Occipital lobe (tissue), 2 donors: ENCODE results near the gene SDHC. TPM values are rescaled to one million over a fixed set of nuclear protein-coding genes. Genes with fewer than 3 reads are reported as not detected.
A peak's percentile ranks its signal among the peaks of the same experiment; 100 is the strongest.

Experiments used
- DNase-seq: peaks from one replicate; lab custom pipeline; 2025; lab: John Stamatoyannopoulos, UW
- total RNA-seq: library from RNA; depleted of rRNA; stranded (reverse); fragments of >200 nt; gene quantifications from one replicate; pipeline ENCODE4 v1.2.3, GENCODE V29; 2014

The SDHC gene
- 19.5 TPM for total RNA-seq

- peak; percentile 91 for DNase-seq
These were observed at the start of gene SDHC for GRCh38 chr1:161314201-161314981. Gene SDHC (plus strand): TSS chr1:161314381. CDS start chr1:161314406, 25 bp downstream.

DNA sequence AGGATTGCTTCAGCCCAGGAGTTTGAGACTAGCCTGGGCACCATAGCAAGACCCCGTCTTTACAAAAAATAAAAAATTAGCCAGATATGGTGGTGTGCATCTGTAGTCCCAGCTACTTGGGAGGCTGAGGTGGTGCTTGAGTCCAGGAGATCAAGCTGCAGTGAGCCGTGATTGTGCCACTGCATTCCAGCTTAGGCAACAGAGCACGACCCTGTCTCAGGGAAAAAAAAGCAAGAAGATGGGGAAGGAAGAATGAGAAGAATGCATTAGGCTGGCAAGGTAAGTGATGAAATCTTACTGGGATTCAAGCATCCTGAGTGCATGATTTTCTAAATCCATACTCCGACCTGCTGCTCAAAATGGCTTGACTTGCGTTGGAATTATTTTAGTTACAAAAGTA lies 48.9 kb upstream of the SDHC start:
- no peak for DNase-seq

DNA sequence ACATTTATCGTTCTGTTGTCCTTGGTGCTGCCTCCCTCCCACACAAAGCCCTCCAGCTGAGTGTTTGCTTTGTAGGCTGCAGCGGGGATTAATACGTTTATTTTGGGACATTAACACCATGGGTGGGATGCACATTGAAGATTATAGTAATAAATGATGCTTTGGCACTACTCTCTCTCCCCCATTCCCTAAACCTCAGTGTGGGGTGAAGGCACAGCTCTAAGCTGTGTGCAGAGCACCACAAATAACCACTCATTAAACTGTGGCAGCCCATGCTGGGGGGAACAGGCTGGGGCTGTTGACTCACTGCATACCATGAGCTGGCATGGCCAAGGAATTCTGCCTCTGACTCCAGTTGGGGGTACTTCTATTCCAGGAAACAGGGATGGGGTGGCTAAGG lies 48.0 kb upstream of the SDHC start:
- DNase-seq: no peak

- no peak for DNase-seq
These were observed 47.3 kb upstream of the SDHC start for GRCh38 chr1:161266836-161267235.

DNA sequence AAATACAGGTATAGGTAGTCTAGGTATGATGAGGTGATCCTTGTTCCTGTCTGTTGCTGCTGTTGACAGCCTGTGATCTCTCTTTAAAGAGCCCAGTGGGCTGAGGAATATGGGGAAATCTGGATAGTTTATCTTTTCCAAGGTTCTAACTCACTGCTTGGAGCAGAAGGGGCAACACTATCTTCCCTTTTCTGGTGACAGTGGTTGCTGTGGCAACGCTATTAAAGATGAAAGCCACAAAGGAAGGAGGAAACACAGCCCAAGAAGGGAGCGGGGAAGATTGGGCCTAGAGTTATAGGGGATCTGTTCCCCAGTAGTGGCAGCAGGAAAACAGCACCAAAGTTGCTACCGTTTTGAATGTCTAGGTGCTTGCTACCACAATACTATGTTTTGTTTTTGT lies 46.9 kb upstream of the SDHC start:
- DNase-seq: no peak

- no peak for DNase-seq
These were observed 40.8 kb upstream of the SDHC start for GRCh38 chr1:161273402-161273801.

DNA sequence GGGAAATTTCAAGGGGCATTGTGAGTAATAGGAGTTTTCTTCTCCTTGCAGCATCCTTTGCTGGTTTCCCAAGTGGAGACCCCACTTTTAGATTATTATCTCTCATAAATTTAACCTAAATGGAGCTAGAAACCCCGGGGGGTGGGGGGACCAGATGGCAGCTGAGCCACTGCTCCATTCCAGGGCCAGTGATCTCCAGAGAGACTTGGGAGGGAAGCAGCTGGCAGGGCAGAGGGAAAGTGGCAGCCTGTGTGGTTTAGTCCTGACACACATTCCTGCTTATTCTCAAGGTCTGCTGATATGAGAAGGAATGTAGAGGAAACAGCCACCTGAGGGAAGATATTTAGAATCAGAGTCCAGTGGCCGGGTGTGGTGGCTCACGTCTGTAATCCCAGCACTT lies 39.3 kb upstream of the SDHC start:
- DNase-seq: no peak

DNA sequence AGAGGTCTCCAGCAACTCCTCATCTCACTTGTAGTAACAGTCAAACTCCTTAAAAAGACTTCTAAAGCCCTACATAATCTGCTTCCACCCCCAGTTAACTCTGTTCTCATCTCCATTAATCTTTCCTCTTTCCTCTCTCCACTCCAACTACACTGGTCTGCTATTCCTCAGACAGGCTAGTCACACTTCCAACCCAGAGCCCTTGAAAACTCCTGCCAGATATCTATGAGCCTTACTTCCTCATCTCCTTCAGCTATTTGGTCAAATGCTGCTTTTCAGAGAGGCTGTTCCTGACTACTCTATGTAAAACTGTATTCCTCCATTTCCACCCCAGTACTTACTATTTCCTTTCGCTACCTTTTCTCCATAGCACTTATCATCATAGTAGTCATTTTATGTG lies 31.2 kb upstream of the SDHC start:
- no peak for DNase-seq

DNA sequence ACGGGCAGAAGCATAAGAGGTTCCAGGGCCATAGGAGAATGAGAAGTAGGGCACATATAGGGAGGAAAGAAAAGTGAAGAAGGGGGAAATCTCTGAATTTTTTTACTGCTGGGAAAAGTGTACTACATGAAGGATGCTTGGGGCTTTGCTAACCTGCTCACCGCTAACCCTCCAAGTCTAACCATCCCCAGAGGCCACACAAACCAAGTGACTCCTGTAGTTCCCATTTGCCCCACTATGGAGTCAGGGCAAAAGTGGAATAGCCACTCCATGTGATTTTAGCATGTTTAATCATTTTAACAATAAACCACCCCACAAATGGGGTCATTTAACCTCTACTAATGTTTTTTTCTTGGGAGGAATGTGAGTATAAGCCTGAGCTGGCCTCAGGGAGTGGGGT lies 29.1 kb upstream of the SDHC start:
- no peak for DNase-seq

DNA sequence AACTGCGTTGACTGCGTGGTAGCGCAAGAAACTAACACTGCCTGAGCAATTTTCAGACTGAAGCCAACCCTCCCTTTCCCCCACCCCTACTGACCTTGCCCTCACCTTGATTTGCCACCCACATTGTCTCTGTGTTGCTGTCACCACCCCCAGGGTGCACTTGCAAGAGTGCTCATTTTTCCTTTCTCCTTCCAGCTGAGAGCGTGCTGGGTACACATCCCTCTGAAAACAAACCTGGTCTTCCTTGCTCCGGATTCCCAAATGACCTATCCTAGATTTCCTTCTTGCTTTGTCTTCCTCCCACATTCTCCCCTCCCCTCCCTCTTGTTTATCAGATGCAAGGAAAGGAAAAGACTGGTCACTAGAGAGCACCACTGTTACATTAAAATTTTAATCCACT lies 28.7 kb upstream of the SDHC start:
- DNase-seq: no peak

GRCh38 chr1:161287482-161288054 lies 26.6 kb upstream of the SDHC start:
- DNase-seq: no peak

- DNase-seq: no peak
These were observed 23.4 kb upstream of the SDHC start for GRCh38 chr1:161290779-161291178.

GRCh38 chr1:161297415-161297814 lies 16.8 kb upstream of the SDHC start:
- no peak for DNase-seq

GRCh38 chr1:161298116-161298515 lies 16.1 kb upstream of the SDHC start:
- no peak for DNase-seq

- no peak for DNase-seq
These were observed 14.8 kb upstream of the SDHC start for GRCh38 chr1:161299347-161299746.

GRCh38 chr1:161300478-161300877 lies 13.7 kb upstream of the SDHC start:
- DNase-seq: no peak

- no peak for DNase-seq
These were observed 9.0 kb upstream of the SDHC start for GRCh38 chr1:161304927-161305866.

DNA sequence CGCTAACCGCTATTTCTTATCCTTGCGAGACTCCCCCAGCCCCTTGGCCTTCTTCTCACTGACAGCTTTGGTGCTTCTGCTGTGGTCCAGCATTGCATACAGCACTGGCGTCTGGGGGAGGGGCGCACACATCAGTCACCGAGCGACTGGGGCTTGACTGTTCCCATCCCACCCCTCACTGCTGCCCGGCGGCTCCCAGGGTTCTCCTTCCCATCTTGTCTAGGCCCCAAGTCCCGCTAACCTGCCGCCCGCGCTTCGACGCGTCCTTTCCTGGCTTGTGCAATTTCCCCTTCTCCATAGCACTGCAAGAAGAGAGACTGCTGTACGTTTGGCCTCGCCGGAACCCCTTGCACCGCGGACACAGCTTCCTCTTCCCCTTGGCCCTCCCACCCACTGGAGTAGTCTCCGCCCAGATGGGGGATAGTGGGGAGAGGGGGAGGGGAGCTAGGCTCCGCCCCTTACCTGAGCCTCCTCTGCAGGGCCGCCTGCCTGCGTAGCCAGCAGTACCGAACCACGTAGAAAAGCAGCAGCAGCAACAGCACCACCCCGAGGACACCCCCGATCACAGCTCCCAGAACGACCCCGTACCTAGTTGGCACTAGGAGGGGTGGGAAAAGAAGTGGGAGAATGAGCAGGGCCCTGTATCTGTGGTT lies 8.2 kb upstream of the SDHC start:
- peak; percentile 81 for DNase-seq

GRCh38 chr1:161307230-161307768 lies 6.9 kb upstream of the SDHC start:
- DNase-seq: no peak

GRCh38 chr1:161307892-161308638 lies 6.1 kb upstream of the SDHC start:
- DNase-seq: no peak

- no peak for DNase-seq
These were observed 4.3 kb upstream of the SDHC start, which contains the start of gene MPZ for GRCh38 chr1:161309868-161310267. Gene MPZ (minus strand): TSS chr1:161309968. CDS start chr1:161309905, 63 bp downstream.
